GM12878 (cell line): ENCODE measurements around the gene SPATS2L.

Experiments used
- CTCF ChIP-seq, 3 experiments: IDR thresholded peaks in 2 of 3; conservative IDR thresholded peaks in 1 of 3; 2 replicates each; pipeline ENCODE4 v1.5.1; 2011; ENCODE audit warnings: low read depth in 3 of 3, low read length in 3 of 3, mild to moderate bottlenecking in 3 of 3, control low read depth in 2 of 3, moderate library complexity in 2 of 3, inconsistent platforms in 1 of 3, mixed read lengths in 1 of 3; ENCODE audit not compliant: control insufficient read depth in 2 of 3, insufficient read depth in 1 of 3; ENCODE audit errors: extremely low read depth in 1 of 3
- EGR1 ChIP-seq, 2 experiments: IDR thresholded peaks; 1 replicate in 1 of 2; 2 replicates in 1 of 2; pipeline ENCODE4 v1.6.1; 2011 to 2012; ENCODE audit warnings: low read depth in 2 of 2, low read length in 2 of 2, borderline replicate concordance in 1 of 2, mild to moderate bottlenecking in 1 of 2, moderate library complexity in 1 of 2
- EP300 ChIP-seq, 2 experiments: fragments of 150-350 bp in 1 of 2; IDR thresholded peaks; 2 replicates each; pipeline ENCODE4 v1.6.1; 2011 to 2012; ENCODE audit warnings: low read depth in 2 of 2, low read length in 2 of 2, borderline replicate concordance in 1 of 2, improper control_type of control experiment in 1 of 2, inconsistent platforms in 1 of 2; ENCODE audit not compliant: control insufficient read depth in 1 of 2
- HDAC6 ChIP-seq: fragments of 200-600 bp; sonication (generic); IDR thresholded peaks from one replicate; pipeline ENCODE4 v1.8.0; 2017; ENCODE audit warnings: antibody characterized with exemption; ENCODE audit not compliant: unreplicated experiment
- IKZF1 ChIP-seq: fragments of 450-650 bp; conservative IDR thresholded peaks from 2 replicates; pipeline ENCODE4 v1.6.1; 2017; ENCODE audit warnings: antibody characterized with exemption, mild to moderate bottlenecking
- MXI1 ChIP-seq: fragments of 150-350 bp; IDR thresholded peaks from 2 replicates; pipeline ENCODE4 v1.6.1; 2011; ENCODE audit warnings: low read depth, mild to moderate bottlenecking, inconsistent platforms, low read length, improper control_type of control experiment
- POLR2AphosphoS5 ChIP-seq: IDR thresholded peaks from 2 replicates; pipeline ENCODE4 v1.6.1; 2011; ENCODE audit warnings: mild to moderate bottlenecking, low read length, inconsistent platforms
- RAD21 ChIP-seq: IDR thresholded peaks from 2 replicates; pipeline ENCODE4 v1.6.1; 2011; ENCODE audit warnings: mild to moderate bottlenecking, low read depth, low read length, moderate library complexity; ENCODE audit not compliant: insufficient read depth
- SMC3 ChIP-seq: IDR thresholded peaks from 2 replicates; pipeline ENCODE4 v1.6.1; 2011; ENCODE audit warnings: low read length, improper control_type of control experiment, borderline replicate concordance
- SP1 ChIP-seq: IDR thresholded peaks from one replicate; pipeline ENCODE4 v1.6.1; 2011; ENCODE audit warnings: low read depth, low read length
- SUZ12 ChIP-seq: fragments of 200-600 bp; sonication (generic); IDR thresholded peaks from one replicate; pipeline ENCODE4 v1.6.1; 2018; ENCODE audit warnings: antibody characterized with exemption, mild to moderate bottlenecking; ENCODE audit not compliant: unreplicated experiment
- TARDBP ChIP-seq: IDR thresholded peaks from 2 replicates; pipeline ENCODE4 v1.6.1; 2016; ENCODE audit warnings: borderline replicate concordance
- YY1 ChIP-seq: IDR thresholded peaks from 2 replicates; pipeline ENCODE4 v1.6.1; 2011; ENCODE audit warnings: low read depth, mild to moderate bottlenecking, low read length
- ZBTB33 ChIP-seq: fragments of 450-650 bp; IDR thresholded peaks from 2 replicates; pipeline ENCODE4 v1.6.1; 2017; ENCODE audit warnings: mild to moderate bottlenecking

GRCh38 chr2:200405599-200406298 is 99.3 kb downstream of the SPATS2L start:
- TF ChIP-seq CTCF (IDR thresholded peaks at IDR 0.05 in 2 of 3, conservative IDR thresholded peaks at IDR 0.05 in 1 of 3; ENCODE audit: control insufficient read depth in 2 of 3, extremely low read depth in 1 of 3, insufficient read depth in 1 of 3, low read depth in 3 of 3, low read length in 3 of 3) (no peak), SMC3 (no peak), EGR1 (IDR thresholded peaks at IDR 0.05; ENCODE audit: borderline replicate concordance in 1 of 2, low read depth in 2 of 2, low read length in 2 of 2) (no peak), RAD21 (no peak), EP300 (IDR thresholded peaks at IDR 0.05; ENCODE audit: borderline replicate concordance in 1 of 2, control insufficient read depth in 1 of 2, low read depth in 2 of 2, low read length in 2 of 2) (no peak), HDAC6 (no peak), ZBTB33 (no peak), SP1 (no peak), POLR2AphosphoS5 (no peak), IKZF1 (no peak), TARDBP (no peak), SUZ12 (no peak), YY1 (no peak), MXI1 (no peak)
